Neural progenitor cell (in vitro differentiated cells): ENCODE data around the gene CETN3. TPM values are rescaled to one million over a fixed set of nuclear protein-coding genes. Genes with fewer than 3 reads are reported as not detected.
"Not testable (repeated sequence)": the region's sequence is repeated elsewhere in the genome, so short reads cannot be mapped to it uniquely, and the experiment has no call there.

ENCODE experiments used
- DNase-seq: peaks from one replicate; pipeline ENCODE4 v3.0.0-alpha.2; 2016; ENCODE audit warnings: low spot score
- H2AFZ ChIP-seq: fragments of 200-600 bp; sonication (generic); replicated peaks from 2 replicates; pipeline ENCODE4 v1.6.1; 2016; ENCODE audit warnings: antibody characterized with exemption
- H3F3A ChIP-seq: fragments of 200-600 bp; sonication (generic); 2 replicates; pipeline ENCODE4 v1.6.1; 2016; ENCODE audit warnings: antibody characterized with exemption, low read depth
- H3K27ac ChIP-seq: fragments of 200-600 bp; sonication (generic); 2 replicates; pipeline ENCODE4 v1.5.1; 2016; ENCODE audit warnings: mild to moderate bottlenecking
- H3K27me3 ChIP-seq: fragments of 200-600 bp; sonication (generic); 2 replicates; pipeline ENCODE4 v1.6.1; 2016; ENCODE audit warnings: mild to moderate bottlenecking, moderate library complexity
- H3K36me3 ChIP-seq: fragments of 200-600 bp; sonication (generic); 2 replicates; pipeline ENCODE4 v1.5.1; 2016
- H3K4me1 ChIP-seq: fragments of 200-600 bp; sonication (generic); 2 replicates; pipeline ENCODE4 v1.6.1; 2016; ENCODE audit warnings: mixed run types
- H3K4me2 ChIP-seq: fragments of 200-600 bp; sonication (generic); 2 replicates; pipeline ENCODE4 v1.6.1; 2016
- H3K4me3 ChIP-seq: fragments of 200-600 bp; sonication (generic); 2 replicates; pipeline ENCODE4 v1.5.1; 2016
- H3K79me2 ChIP-seq: fragments of 200-600 bp; sonication (generic); 2 replicates; pipeline ENCODE4 v1.6.1; 2016; ENCODE audit warnings: low read depth
- H3K9ac ChIP-seq: fragments of 200-600 bp; sonication (generic); 2 replicates; pipeline ENCODE4 v1.6.1; 2016
- H3K9me3 ChIP-seq: fragments of 200-600 bp; sonication (generic); 2 replicates; pipeline ENCODE4 v1.5.1; 2016; ENCODE audit warnings: low read depth
- H4K20me1 ChIP-seq: fragments of 200-600 bp; sonication (generic); 2 replicates; pipeline ENCODE4 v1.6.1; 2016; ENCODE audit warnings: low read depth
- H3K27ac Mint-ChIP-seq: 3 replicates; pipeline ENCODE4 v1.8.0; 2021; ENCODE audit warnings: mixed read lengths
- H3K27me3 Mint-ChIP-seq: 2 replicates; pipeline ENCODE4 v1.8.0; 2022; ENCODE audit warnings: low read depth, mild to moderate bottlenecking, inconsistent platforms, moderate library complexity, mixed read lengths; ENCODE audit not compliant: insufficient read depth
- H3K36me3 Mint-ChIP-seq: 3 replicates; pipeline ENCODE4 v1.8.0; 2021; ENCODE audit warnings: mixed read lengths
- H3K4me1 Mint-ChIP-seq: 3 replicates; pipeline ENCODE4 v1.8.0; 2021; ENCODE audit warnings: mixed read lengths
- H3K4me3 Mint-ChIP-seq: 3 replicates; pipeline ENCODE4 v1.8.0; 2021; ENCODE audit warnings: mild to moderate bottlenecking, moderate library complexity, mixed read lengths
- H3K9me3 Mint-ChIP-seq: 3 replicates; pipeline ENCODE4 v1.8.0; 2020; ENCODE audit warnings: mixed read lengths
- CTCF ChIP-seq: fragments of 200-600 bp; sonication (generic); IDR thresholded peaks from 2 replicates; pipeline ENCODE4 v1.5.1; 2017; ENCODE audit warnings: antibody characterized with exemption, mild to moderate bottlenecking
- EZH2 ChIP-seq: fragments of 200-600 bp; sonication (generic); IDR thresholded peaks from 2 replicates; pipeline ENCODE4 v1.6.1; 2017; ENCODE audit warnings: antibody characterized with exemption, mild to moderate bottlenecking, moderate library complexity
- EZH2phosphoT487 ChIP-seq: fragments of 200-600 bp; sonication (generic); IDR thresholded peaks from 2 replicates; pipeline ENCODE4 v1.6.1; 2017; ENCODE audit warnings: antibody characterized with exemption
- total RNA-seq: library from RNA; depleted of rRNA; stranded (reverse); fragments of >200 nt; gene quantifications from 2 replicates; pipeline ENCODE4 v1.2.3, GENCODE V29; 2015; ENCODE audit warnings: low replicate concordance

The CETN3 gene
- total RNA-seq, 1 donor from 2014 or later, result 172 TPM

DNA sequence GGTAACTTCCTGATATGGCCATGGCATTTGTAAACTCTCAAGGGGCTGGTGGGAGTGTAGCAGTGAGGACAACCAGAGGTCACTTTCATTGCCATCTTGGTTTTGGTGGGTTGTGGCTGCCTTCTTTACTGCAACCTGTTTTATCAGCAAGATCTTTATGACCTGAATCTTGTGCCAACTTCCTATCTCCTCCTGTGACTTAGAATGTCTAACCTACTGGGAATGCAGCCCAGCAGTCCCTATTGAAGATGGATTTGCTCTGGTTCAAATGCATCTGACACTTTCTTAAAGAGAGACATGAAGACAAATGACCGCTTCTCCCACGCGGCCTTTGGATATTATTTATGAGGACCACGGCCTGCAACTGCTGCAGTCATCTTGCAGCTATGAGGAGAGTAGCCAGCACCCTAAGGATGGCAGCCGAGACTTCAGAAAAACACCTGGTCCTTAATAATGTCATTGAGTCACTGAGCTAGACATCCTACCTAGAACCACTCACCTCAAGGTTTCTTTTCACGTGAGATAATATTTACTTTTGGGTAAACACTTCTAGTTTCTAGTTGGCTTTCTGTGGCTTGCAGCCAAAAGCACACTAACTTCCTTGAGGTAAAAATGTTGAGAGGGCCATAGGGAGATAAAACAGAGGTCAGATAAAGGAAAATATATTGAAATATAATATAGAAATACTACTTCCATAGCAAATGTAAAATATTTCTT, 28.2 kb downstream of the CETN3 start:
- H2AFZ ChIP-seq, result no peak overlapping the region
- H4K20me1 ChIP-seq, result no peaks in the 10 kb centered on the region
- H3K79me2 ChIP-seq, result no peaks in the 10 kb centered on the region
- no peak overlapping the region for H3K4me2 ChIP-seq
- Mint-ChIP-seq H3K9me3 (no peaks in the 10 kb centered on the region), H3K36me3 (no peaks in the 10 kb centered on the region), H3K4me1 (no peaks in the 10 kb centered on the region), H3K27ac (no peak overlapping the region), H3K27me3 (no peaks in the 10 kb centered on the region), H3K4me3 (no peak overlapping the region)
- no peak overlapping the region for H3K27ac ChIP-seq
- H3K36me3 ChIP-seq, result no peaks in the 10 kb centered on the region
- no peaks in the 10 kb centered on the region for H3F3A ChIP-seq
- H3K9ac ChIP-seq, result no peak overlapping the region
- no peak overlapping the region for H3K4me3 ChIP-seq
- H3K9me3 ChIP-seq, result no peaks in the 10 kb centered on the region
- TF ChIP-seq CTCF (no peak), EZH2phosphoT487 (no peak), EZH2 (no peak)
- no peaks in the 10 kb centered on the region for H3K27me3 ChIP-seq
- H3K4me1 ChIP-seq, result no peaks in the 10 kb centered on the region
- no peak for DNase-seq

DNA sequence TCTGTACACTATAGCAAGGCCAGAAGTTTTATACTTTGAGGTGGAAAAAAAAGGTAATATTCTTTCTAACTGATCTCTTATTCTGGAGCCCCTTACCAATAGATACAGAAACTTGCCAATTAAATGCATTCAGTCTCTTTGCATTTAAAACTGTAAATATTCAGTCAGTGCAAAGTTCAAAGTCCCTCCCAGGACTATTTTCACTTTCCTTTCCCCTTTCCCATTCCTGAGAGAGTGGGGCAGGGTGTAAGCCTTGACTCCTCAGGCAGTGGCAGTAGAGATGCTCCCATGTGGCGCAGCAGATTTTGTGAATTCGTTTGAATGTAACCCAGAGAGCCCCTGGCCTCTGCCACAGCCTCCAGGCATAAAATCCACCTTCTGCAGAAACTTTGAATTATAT, 29.9 kb downstream of the CETN3 start:
- no peak for DNase-seq
- H4K20me1 ChIP-seq, result no peaks in the 10 kb centered on the region
- H3K36me3 ChIP-seq, result no peaks in the 10 kb centered on the region
- Mint-ChIP-seq H3K27me3 (no peaks in the 10 kb centered on the region), H3K36me3 (no peaks in the 10 kb centered on the region), H3K27ac (peak overlapping the region; percentile 47), H3K4me1 (no peaks in the 10 kb centered on the region), H3K4me3 (peak overlapping the region; percentile 57), H3K9me3 (no peaks in the 10 kb centered on the region)
- no peaks in the 10 kb centered on the region for H3K9me3 ChIP-seq
- no peak overlapping the region for H3K4me3 ChIP-seq
- no peak for TF ChIP-seq EZH2
- no peak for TF ChIP-seq CTCF
- H3K9ac ChIP-seq, result no peak overlapping the region
- no peaks in the 10 kb centered on the region for H3K79me2 ChIP-seq
- no peaks in the 10 kb centered on the region for H3K4me1 ChIP-seq
- no peaks in the 10 kb centered on the region for H3K27me3 ChIP-seq
- H3K4me2 ChIP-seq, result no peak overlapping the region
- peak overlapping the region; percentile 42 for H2AFZ ChIP-seq
- no peaks in the 10 kb centered on the region for H3F3A ChIP-seq
- H3K27ac ChIP-seq, result no peak overlapping the region

- TF ChIP-seq EZH2 (no peak), EZH2phosphoT487 (no peak), CTCF (no peak)
- Histone ChIP-seq H3K36me3 (no peaks in the 10 kb centered on the region), H3K9me3 (no peaks in the 10 kb centered on the region)
Observed at GRCh38 chr5:90378752-90379151, 30.8 kb downstream of the CETN3 start.

GRCh38 chr5:90371269-90371668, 38.3 kb downstream of the CETN3 start:
- H3F3A ChIP-seq, H3K4me1 Mint-ChIP-seq, H3K4me2 ChIP-seq, H2AFZ ChIP-seq, H3K36me3 ChIP-seq, H3K9me3 ChIP-seq, H3K4me3 Mint-ChIP-seq, H4K20me1 ChIP-seq, H3K4me3 ChIP-seq, H3K27ac ChIP-seq, DNase-seq, H3K4me1 ChIP-seq, H3K27ac Mint-ChIP-seq, H3K9ac ChIP-seq, H3K79me2 ChIP-seq, H3K27me3 ChIP-seq, H3K27me3 Mint-ChIP-seq, H3K36me3 Mint-ChIP-seq: not testable (repeated sequence)
- peaks cover 13% of the 10 kb centered on the region for H3K9me3 Mint-ChIP-seq

More at GRCh38 chr5:90378752-90379151, 30.8 kb downstream of the CETN3 start:
- Mint-ChIP-seq H3K36me3 (no peaks in the 10 kb centered on the region), H3K4me1 (no peaks in the 10 kb centered on the region), H3K27me3 (no peaks in the 10 kb centered on the region), H3K27ac (no peak overlapping the region), H3K9me3 (no peaks in the 10 kb centered on the region), H3K4me3 (no peak overlapping the region)
- no peak for DNase-seq
- H3K4me2 ChIP-seq, result no peak overlapping the region
- no peaks in the 10 kb centered on the region for H3K79me2 ChIP-seq
- H3K4me1 ChIP-seq, result no peaks in the 10 kb centered on the region
- no peaks in the 10 kb centered on the region for H3F3A ChIP-seq
- H3K27ac ChIP-seq, result no peak overlapping the region
- no peaks in the 10 kb centered on the region for H4K20me1 ChIP-seq
- no peak overlapping the region for H3K9ac ChIP-seq
- H3K27me3 ChIP-seq, result no peaks in the 10 kb centered on the region
- no peak overlapping the region for H3K4me3 ChIP-seq
- no peak overlapping the region for H2AFZ ChIP-seq
